HG03442 (cell line): ENCODE results near the gene OXGR1.
"Not testable (repeated sequence)": the region's sequence is repeated elsewhere in the genome, so short reads cannot be mapped to it uniquely, and the experiment has no call there.

Experiments used
- ATAC-seq: cut with Tn5 transposase; IDR thresholded peaks from one replicate; pipeline ENCODE4 v1.9.1; 2021; ENCODE audit warnings: mild to moderate bottlenecking, moderate library complexity; ENCODE audit not compliant: unreplicated experiment

OXGR1 gene

GRCh38 chr13:96994017-96994857 is at the start of gene OXGR1:
OXGR1 (minus strand) TSS chr13:96994476; CDS start chr13:96987759, 6,717 bp downstream.
- no peak for ATAC-seq

DNA sequence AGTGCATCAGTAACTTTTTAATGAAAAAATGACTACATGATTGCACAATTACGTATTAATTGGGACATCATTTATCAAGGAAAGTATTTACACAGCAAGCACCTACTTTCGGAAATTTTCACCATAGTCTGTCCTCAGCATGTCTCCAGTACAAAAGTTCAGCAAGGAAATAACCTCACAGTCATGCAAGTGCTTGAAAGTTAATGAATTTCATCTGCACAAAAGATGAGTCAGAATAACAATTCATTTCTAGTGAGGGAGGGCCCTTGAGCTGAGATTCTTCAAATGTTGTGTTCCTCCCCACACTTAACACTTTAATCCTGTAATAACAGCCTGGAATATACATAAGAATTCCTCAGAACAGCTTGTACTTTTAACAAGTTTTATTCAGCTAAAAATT is 49.0 kb upstream of the OXGR1 start:
- no peak for ATAC-seq

DNA sequence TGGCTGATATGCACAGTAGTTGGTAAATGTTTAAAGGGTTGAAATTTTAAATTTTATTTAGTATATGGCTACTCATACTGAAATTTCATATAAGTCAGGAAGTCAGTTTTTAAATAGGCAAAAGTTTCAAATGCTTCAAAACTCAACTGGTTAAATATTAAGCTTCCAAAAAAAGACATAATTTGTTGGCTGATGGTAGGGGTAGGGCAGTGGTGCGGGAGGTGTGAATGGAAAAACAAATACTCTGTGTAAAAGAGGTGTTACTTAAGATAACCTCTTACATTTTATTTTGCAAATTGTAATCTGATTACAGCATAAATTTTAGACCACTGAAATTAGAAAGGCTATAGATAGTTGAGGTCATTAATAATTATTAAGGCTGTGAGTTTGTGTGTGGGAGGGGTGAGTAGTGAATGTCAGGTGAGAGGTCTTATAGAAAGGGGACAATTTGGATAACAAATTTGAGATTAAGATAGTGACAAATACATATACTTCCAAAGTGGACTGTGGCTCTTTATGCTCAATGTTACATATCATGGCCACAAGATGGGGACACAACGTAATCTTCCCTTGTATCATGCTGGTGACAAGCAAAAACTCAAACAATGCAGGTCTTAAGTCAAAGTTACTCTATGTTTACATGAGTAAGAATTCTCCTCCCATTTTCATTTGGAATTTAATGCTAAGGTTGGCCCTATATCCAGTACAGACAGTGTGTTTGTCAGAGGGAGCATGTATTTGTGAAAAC is 36.6 kb upstream of the OXGR1 start:
- no peak for ATAC-seq

DNA sequence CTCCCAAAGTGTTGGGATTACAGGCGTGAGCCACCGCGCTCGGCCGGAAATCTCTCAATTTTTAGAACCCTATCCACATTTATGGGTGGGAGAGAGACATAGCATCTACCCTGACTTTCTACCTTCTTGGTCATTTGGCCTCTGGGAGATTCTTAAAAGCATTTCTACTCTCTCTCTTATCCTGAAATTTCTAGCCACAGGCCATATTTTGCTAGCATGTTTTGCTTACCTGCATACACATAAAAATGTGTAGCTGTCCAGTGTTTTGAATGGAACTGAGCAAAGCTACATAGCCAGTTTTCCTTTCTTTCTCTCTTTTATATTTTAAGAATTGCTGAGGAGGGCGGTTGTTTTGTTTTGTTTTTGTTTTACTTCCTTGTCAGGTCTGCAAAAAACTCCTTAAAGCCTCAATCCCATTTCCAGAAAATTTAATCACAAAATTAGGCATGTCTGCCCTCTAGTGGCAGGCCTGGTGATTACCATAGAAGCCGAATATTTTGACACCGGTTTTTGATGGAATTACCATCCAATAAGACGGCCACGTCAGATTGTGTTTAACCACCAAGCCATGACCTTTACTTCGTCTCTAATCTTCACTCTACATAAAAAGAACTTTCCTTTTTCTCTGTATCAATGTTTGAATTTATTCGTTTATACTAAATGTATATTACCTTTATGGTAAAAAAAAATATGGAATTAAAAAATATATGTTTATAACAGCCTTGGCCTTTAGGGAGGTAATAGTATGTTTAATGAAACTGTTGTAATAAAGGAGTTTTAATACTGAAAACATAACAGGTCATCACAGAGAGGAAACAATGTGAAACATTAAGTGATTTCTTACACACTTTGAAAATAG is 34.4 kb upstream of the OXGR1 start:
- no peak for ATAC-seq

GRCh38 chr13:97027162-97027554 is 32.9 kb upstream of the OXGR1 start:
- ATAC-seq = no peak

DNA sequence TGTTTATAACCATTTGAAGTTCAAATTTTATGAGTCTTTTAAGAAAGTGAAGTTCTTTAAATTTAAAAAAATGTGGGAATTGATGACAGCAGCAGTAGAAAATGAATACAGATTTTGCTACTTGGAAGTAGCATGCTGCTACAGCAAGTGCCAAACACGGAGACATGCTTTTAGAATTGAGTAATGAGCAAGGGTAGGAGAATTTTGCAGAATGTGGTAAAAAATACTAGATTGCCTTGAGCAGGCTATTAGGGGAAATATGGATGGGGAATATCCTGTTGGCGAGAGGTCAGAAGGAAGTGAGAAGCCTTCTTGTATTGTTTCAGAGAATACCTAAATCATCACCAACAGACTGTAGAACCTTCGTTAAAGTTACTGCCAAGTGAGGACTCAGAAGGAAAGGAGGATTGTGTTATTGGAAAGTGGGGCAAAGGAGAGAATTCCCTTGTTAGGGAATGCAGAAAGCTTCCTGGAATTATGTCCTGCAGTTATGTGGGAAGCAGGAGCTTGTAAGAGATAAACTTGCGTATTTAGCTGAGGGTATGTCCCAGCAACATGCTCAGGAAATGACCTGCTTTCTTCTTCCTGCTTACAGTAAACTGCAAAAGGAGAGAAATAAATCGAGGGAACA is 32.4 kb upstream of the OXGR1 start:
- no peak for ATAC-seq

- ATAC-seq = not testable (repeated sequence)
Observed at GRCh38 chr13:97023812-97024211, 29.5 kb upstream of the OXGR1 start.

DNA sequence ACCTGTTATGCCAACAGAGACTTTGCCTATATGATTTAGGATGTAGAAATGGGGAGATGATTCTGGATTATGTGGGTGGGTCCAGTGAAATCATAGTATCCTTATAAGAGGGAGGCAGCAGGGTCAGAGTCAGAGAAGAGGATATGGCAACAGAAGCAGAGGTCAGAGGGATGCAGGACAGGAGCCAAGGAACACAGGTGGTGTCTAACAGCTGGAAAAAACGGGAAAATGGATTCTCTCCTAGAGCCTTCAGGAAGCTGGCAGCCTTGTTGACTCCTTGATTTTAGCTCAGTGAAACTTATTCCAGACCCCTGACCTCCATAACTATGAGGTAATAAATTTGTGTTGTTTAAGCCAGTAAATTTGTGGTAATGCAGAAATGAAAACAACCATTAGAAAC is 28.8 kb upstream of the OXGR1 start:
- ATAC-seq = no peak

DNA sequence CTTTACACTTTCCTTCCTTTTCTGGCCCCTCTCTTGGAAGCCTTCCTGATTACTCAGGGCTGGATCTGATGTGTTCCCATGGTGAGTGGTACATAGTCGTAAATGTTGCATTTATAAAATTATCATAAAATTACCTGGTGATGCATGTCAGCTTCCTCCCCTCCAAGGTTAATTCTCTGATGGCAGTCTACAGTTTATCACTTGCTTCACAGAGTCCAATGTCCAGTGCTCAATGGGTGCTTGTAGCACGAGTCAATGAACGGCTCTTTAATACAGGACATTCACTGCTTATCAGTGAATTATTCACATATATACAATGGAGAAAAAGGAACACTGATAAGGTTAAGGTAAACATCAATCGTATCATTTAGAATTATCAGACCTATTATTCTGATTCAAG is 27.0 kb upstream of the OXGR1 start:
- ATAC-seq = no peak

- ATAC-seq = no peak
Observed at GRCh38 chr13:97020689-97021240, 26.5 kb upstream of the OXGR1 start.

- no peak for ATAC-seq
Observed at GRCh38 chr13:97020194-97020593, 25.9 kb upstream of the OXGR1 start.

- no peak for ATAC-seq
Observed at GRCh38 chr13:97019236-97019635, 25.0 kb upstream of the OXGR1 start.

DNA sequence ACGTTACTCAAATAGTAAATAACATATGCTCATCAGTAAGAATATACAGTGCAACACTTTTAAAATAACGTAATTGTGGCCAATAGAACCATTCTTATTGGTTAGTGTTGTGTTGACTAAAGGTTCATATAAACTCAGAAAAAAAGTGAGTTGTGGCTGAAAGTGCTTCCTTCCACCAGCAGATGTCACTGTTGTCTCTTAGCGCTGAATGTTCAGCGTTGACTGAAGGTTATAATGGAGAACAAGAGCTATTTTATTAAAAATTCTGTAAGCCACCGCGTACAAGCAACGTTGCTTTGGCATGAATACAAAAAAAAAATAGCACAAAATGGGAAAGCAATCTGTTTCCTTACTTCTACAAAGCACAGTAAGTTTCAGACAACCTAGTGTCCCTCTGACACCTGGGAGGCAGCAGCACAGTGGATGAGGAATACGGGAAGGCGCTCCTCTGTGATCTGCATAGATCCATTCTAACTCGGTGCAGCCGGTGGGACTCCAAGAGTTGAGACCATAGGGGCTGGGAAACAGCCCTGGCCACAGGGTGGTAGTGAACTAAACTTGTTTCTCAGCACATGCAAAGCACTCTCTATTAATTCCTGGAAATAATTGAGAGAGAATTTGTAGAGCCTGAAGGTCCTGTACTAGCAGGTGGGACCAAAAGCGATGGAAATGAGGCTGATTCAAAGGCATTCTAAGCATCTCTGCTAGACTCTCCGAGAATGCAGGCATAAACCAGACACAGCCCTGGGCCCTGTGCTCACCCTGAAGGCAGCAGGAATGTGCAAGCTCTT is 23.9 kb upstream of the OXGR1 start:
- ATAC-seq = peak; percentile 86

- ATAC-seq = no peak
Observed at GRCh38 chr13:97017322-97017721, 23.0 kb upstream of the OXGR1 start.

DNA sequence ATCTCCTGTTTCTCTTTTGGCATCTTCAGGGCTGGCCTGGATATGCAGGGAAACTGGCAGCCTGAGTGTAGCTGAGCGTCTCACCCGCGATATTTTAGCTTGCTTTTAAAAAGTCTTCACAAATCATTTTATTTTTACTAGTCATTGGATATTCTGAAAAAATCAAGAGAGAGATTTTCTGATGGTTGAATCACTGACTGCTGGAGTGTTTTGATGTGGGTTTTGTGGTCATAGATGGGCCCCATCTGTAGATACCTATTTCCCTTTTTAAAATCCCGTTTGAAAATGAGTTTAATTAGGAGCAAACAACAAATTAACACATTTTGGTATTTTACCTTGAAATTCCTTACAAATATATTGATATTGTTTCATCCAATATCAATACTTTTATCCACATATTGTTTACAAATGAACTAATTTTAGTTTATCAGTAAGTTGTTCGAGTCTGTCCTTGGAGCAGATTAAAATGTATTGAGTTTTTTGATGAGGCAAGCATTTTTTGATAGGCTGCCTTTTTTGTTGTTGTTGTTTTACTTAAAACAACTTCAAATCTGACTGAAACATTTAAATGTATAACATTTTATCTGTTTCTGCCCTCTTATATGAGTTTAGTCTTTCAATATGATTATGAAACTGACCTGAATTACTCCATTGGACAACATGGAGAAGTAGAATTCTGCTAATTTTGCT is 21.5 kb upstream of the OXGR1 start:
- ATAC-seq = no peak

GRCh38 chr13:97012251-97013048 is 18.2 kb upstream of the OXGR1 start:
- no peak for ATAC-seq

DNA sequence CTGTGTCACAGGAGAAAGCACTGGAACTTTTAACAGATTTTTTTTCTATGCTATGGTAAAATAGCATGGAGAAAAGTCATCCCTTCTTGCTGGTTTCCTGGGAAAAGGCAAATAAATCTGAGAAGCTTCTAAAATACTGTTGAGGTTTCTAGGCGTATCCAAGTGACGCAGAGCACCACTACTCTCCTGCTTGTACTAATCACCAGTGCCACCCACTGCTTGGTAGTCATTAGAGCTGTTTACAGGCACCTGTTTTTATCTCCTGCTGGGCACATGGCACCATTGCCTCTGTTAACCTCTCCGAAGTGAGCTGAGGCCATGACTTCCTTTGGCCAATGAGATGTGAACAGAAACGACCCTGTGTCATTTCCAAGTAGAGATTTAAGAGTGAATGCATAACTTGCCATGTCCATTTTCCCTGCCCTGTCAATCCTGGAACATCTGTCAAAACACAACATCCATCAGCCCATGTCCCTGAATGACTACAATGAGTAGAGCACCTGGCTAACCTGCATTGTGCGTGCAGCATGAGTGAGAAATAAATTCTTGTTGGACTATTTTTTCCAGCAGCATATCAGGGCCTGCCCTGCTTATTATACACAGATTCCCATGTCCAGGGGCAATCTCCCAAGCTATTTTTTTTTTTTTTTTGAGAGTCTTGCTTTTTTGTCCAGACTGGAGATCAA is 17.3 kb upstream of the OXGR1 start:
- no peak for ATAC-seq

GRCh38 chr13:97008643-97009042 is 14.4 kb upstream of the OXGR1 start:
- no peak for ATAC-seq
